ENCODE measurements around the gene NAE1.

NAE1 gene

GRCh38 chr16:66847533-66848067, 16.8 kb upstream of the NAE1 start:
- Histone ChIP-seq H2AFZ (ENCODE audit: low read length) (no peak overlapping the region), H3K9ac (ENCODE audit: low read depth, low read length, poor library complexity, severe bottlenecking) (no peak overlapping the region), H3K79me2 (ENCODE audit: insufficient read depth, low read length) (no peaks in the 10 kb centered on the region), H3K9me2 (replicated peaks; ENCODE audit: low read depth, low read length) (no peaks in the 10 kb centered on the region), H3K4me3 (ENCODE audit: low read length, poor library complexity, severe bottlenecking) (no peak overlapping the region), H4K20me1 (ENCODE audit: insufficient read depth, low read length, poor library complexity, severe bottlenecking) (no peaks in the 10 kb centered on the region), H3K9me3 (ENCODE audit: insufficient read depth, low read depth, low read length) (no peaks in the 10 kb centered on the region), H3F3A (ENCODE audit: low read depth) (no peaks in the 10 kb centered on the region), H3K27me3 (ENCODE audit: insufficient read depth, low read length, poor library complexity, severe bottlenecking) (no peaks in the 10 kb centered on the region), H3K4me1 (ENCODE audit: insufficient read depth, low read length, poor library complexity, severe bottlenecking) (no peaks in the 10 kb centered on the region), H3K36me3 (ENCODE audit: insufficient read depth, low read length) (no peaks in the 10 kb centered on the region), H3K4me2 (ENCODE audit: low read depth, low read length, poor library complexity, severe bottlenecking) (no peak overlapping the region)
- TF ChIP-seq EZH2phosphoT487 (IDR thresholded peaks at IDR 0.05; ENCODE audit: borderline replicate concordance) (no peak), CTCF (conservative IDR thresholded peaks at IDR 0.05; ENCODE audit: low read length) (no peak)

GRCh38 chr16:66846831-66847230, 16.1 kb upstream of the NAE1 start:
- Histone ChIP-seq H2AFZ (ENCODE audit: low read length) (no peak overlapping the region), H3K9ac (ENCODE audit: low read depth, low read length, poor library complexity, severe bottlenecking) (no peak overlapping the region), H3K9me3 (ENCODE audit: insufficient read depth, low read depth, low read length) (no peaks in the 10 kb centered on the region), H4K20me1 (ENCODE audit: insufficient read depth, low read length, poor library complexity, severe bottlenecking) (no peaks in the 10 kb centered on the region), H3F3A (ENCODE audit: low read depth) (no peaks in the 10 kb centered on the region), H3K27me3 (ENCODE audit: insufficient read depth, low read length, poor library complexity, severe bottlenecking) (no peaks in the 10 kb centered on the region), H3K4me2 (ENCODE audit: low read depth, low read length, poor library complexity, severe bottlenecking) (no peak overlapping the region), H3K4me3 (ENCODE audit: low read length, poor library complexity, severe bottlenecking) (no peak overlapping the region), H3K79me2 (ENCODE audit: insufficient read depth, low read length) (no peaks in the 10 kb centered on the region), H3K4me1 (ENCODE audit: insufficient read depth, low read length, poor library complexity, severe bottlenecking) (no peaks in the 10 kb centered on the region), H3K36me3 (ENCODE audit: insufficient read depth, low read length) (no peaks in the 10 kb centered on the region), H3K9me2 (replicated peaks; ENCODE audit: low read depth, low read length) (no peaks in the 10 kb centered on the region)
- TF ChIP-seq EZH2phosphoT487 (IDR thresholded peaks at IDR 0.05; ENCODE audit: borderline replicate concordance) (no peak), CTCF (conservative IDR thresholded peaks at IDR 0.05; ENCODE audit: low read length) (no peak)

GRCh38 chr16:66846266-66846665, 15.5 kb upstream of the NAE1 start:
- TF ChIP-seq EZH2phosphoT487 (IDR thresholded peaks at IDR 0.05; ENCODE audit: borderline replicate concordance) (no peak), CTCF (conservative IDR thresholded peaks at IDR 0.05; ENCODE audit: low read length) (no peak)
- Histone ChIP-seq H3K9me3 (ENCODE audit: insufficient read depth, low read depth, low read length) (no peaks in the 10 kb centered on the region), H3K9me2 (replicated peaks; ENCODE audit: low read depth, low read length) (no peaks in the 10 kb centered on the region), H3K36me3 (ENCODE audit: insufficient read depth, low read length) (no peaks in the 10 kb centered on the region), H3K4me2 (ENCODE audit: low read depth, low read length, poor library complexity, severe bottlenecking) (no peak overlapping the region), H3K9ac (ENCODE audit: low read depth, low read length, poor library complexity, severe bottlenecking) (no peak overlapping the region), H4K20me1 (ENCODE audit: insufficient read depth, low read length, poor library complexity, severe bottlenecking) (no peaks in the 10 kb centered on the region), H3K79me2 (ENCODE audit: insufficient read depth, low read length) (no peaks in the 10 kb centered on the region), H2AFZ (ENCODE audit: low read length) (no peak overlapping the region), H3K27me3 (ENCODE audit: insufficient read depth, low read length, poor library complexity, severe bottlenecking) (no peaks in the 10 kb centered on the region), H3K4me3 (ENCODE audit: low read length, poor library complexity, severe bottlenecking) (no peak overlapping the region), H3K4me1 (ENCODE audit: insufficient read depth, low read length, poor library complexity, severe bottlenecking) (no peaks in the 10 kb centered on the region), H3F3A (ENCODE audit: low read depth) (no peaks in the 10 kb centered on the region)
